ENCODE measurements around the gene CTIF. TPM values are rescaled to one million over a fixed set of nuclear protein-coding genes. Genes with fewer than 3 reads are reported as not detected.

The CTIF gene
- total RNA-seq, 4 donors from 2014 or later, result 29.0 to 61.5 (median 37.7) TPM

DNA sequence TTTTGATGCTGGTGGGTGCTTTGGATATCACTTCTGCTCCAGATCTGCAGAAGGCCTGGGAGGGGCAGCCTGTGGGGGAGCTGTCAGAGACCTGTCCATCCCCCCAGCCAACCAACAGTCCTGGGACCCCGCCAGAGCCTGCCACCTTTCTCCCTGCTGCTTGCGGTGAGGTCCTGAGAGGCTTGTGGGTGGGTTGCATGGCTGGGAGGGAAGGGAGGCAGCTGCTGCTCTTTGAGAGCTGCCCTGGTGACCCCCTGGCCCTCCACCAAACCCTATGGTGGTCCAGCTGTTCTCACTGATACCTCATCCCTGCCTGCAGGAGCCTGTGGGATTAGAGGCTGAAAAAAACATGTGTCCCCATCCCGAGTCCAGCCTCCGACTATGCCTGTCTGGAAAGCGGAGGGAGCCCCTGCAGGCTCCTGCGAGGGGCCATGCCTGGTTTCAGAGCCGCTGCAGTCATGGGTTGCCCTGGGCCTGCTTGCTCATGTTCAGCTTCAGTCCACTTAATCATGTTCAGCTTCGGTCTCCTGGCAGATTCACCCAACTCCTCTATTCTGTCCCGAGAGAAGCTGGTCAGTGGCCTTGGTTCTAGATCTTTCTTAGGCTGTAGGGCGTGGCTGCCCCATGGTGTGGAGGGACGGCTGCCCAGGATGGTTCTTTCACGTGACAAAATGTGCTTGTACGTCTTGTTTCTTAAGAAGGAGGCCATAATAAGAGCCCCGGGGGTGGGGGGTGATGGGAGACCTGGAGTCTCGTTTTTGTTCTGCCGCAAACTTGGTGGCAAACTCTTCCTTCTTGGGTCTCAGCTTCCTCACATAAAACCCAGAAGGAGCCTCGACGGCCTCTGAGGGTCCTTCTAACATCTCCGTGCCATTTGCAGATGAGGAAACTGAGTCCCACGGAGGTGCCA lies 98.5 kb downstream of the CTIF start:
- no peak overlapping the region for H3K27ac ChIP-seq
- 95% methylated on average over 16 of the region's 20 CpGs for WGBS
- TF ChIP-seq POLR2A (IDR thresholded peaks at IDR 0.05) (no peak), POLR2AphosphoS5 (IDR thresholded peaks at IDR 0.05) (no peak), EP300 (IDR thresholded peaks at IDR 0.05) (no peak)
- TF ChIP-seq, protein P1, sequence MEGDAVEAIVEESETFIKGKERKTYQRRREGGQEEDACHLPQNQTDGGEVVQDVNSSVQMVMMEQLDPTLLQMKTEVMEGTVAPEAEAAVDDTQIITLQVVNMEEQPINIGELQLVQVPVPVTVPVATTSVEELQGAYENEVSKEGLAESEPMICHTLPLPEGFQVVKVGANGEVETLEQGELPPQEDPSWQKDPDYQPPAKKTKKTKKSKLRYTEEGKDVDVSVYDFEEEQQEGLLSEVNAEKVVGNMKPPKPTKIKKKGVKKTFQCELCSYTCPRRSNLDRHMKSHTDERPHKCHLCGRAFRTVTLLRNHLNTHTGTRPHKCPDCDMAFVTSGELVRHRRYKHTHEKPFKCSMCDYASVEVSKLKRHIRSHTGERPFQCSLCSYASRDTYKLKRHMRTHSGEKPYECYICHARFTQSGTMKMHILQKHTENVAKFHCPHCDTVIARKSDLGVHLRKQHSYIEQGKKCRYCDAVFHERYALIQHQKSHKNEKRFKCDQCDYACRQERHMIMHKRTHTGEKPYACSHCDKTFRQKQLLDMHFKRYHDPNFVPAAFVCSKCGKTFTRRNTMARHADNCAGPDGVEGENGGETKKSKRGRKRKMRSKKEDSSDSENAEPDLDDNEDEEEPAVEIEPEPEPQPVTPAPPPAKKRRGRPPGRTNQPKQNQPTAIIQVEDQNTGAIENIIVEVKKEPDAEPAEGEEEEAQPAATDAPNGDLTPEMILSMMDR (IDR thresholded peaks at IDR 0.05), result no peak
- H3K4me1 ChIP-seq, result no peaks in the 10 kb centered on the region
- no peaks in the 10 kb centered on the region for H3K27me3 ChIP-seq
- H3K4me3 ChIP-seq, result no peak overlapping the region
- DNase-seq (ENCODE audit: low spot score in 2 of 2), result peak; percentile 48 to 71
- no peaks in the 10 kb centered on the region for H3K9me3 ChIP-seq
- peaks cover 7% of the 10 kb centered on the region for H3K36me3 ChIP-seq

DNA sequence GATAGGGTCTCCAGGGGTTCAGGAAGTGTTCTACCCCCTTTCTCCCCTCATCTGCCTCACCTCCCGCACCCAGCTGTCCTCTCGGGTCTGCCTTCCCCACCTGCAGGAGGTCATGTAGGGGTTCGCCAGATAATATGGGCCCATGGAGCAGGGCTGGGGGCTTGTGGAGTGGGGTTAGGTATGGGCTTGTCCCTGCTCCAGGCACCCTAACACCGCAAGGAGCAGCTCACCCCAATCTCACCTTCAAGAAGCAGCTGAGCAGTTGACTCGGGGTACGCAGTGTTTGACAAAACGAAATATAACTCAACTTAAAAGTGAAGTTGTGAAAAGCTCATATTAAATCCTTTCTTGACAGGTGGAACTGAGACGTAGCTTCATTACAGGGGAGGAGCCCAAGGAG lies 99.6 kb downstream of the CTIF start:
- WGBS, result 97% methylated on average over 8 of the region's 8 CpGs

DNA sequence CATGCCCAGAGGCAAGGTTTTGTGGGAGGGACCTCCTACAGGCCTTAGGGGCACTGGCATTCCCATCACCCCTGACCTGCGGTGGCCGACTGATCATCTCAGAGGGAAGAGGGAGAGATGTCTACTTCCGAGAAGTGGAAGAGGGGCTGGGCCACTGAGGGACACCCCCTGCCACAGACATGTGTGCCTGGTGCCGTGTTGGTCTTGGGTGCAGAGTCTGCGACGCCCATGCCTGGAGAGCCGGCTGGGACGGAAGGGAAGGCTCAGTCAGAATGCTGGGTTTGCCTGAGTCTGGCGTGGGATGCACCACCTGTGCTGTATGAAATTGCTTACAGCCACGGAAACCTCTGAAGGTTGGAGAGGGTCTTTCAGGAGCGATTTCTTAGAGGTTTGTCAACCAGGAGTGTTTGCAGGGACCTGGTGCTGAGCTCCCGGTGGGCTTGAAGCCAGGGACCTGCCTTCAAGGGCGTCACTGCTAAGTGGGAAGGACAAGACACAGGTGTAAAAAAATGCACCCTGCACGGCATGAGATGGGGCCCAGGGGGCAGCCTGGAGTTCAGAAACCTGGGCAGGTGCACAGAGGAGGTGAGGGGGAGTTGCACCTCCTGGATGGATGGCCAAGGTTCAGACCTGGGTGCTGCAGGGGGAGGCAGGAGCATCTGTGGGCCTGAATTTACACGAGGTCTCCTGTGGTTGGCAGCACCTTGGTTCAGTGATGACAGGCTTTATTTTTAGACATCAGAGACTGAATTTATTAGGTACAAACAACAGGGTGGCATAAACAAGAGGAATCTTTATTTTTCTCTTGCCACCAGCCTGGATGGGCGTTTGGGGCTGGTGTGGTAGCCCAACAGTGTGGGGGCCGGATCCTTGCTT lies 100.3 kb downstream of the CTIF start:
- no peak overlapping the region for H3K27ac ChIP-seq
- WGBS, result 83% methylated on average over 17 of the region's 17 CpGs
- H3K4me3 ChIP-seq, result no peak overlapping the region
- DNase-seq (ENCODE audit: low spot score in 2 of 2), result peak in 1 of 2 donors; percentile 51
- H3K27me3 ChIP-seq, result no peaks in the 10 kb centered on the region
- TF ChIP-seq POLR2AphosphoS5 (IDR thresholded peaks at IDR 0.05) (no peak), POLR2A (IDR thresholded peaks at IDR 0.05) (no peak), EP300 (IDR thresholded peaks at IDR 0.05) (no peak)
- TF ChIP-seq, protein P1 (IDR thresholded peaks at IDR 0.05), result no peak
- H3K36me3 ChIP-seq, result peaks cover 7% of the 10 kb centered on the region
- H3K9me3 ChIP-seq, result no peaks in the 10 kb centered on the region
- no peaks in the 10 kb centered on the region for H3K4me1 ChIP-seq

More for the DNA sequence above, 99.6 kb downstream of the CTIF start:
- no peak overlapping the region for H3K27ac ChIP-seq
- peaks cover 7% of the 10 kb centered on the region for H3K36me3 ChIP-seq
- no peak for TF ChIP-seq POLR2A (IDR thresholded peaks at IDR 0.05)
- TF ChIP-seq EP300 (IDR thresholded peaks at IDR 0.05), result no peak
- TF ChIP-seq, protein P1 (IDR thresholded peaks at IDR 0.05), result no peak
- no peak for TF ChIP-seq POLR2AphosphoS5 (IDR thresholded peaks at IDR 0.05)
- H3K27me3 ChIP-seq, result no peaks in the 10 kb centered on the region
- DNase-seq (ENCODE audit: low spot score in 2 of 2), result peak in 1 of 2 donors; percentile 17
- no peak overlapping the region for H3K4me3 ChIP-seq
- no peaks in the 10 kb centered on the region for H3K4me1 ChIP-seq
- no peaks in the 10 kb centered on the region for H3K9me3 ChIP-seq

DNA sequence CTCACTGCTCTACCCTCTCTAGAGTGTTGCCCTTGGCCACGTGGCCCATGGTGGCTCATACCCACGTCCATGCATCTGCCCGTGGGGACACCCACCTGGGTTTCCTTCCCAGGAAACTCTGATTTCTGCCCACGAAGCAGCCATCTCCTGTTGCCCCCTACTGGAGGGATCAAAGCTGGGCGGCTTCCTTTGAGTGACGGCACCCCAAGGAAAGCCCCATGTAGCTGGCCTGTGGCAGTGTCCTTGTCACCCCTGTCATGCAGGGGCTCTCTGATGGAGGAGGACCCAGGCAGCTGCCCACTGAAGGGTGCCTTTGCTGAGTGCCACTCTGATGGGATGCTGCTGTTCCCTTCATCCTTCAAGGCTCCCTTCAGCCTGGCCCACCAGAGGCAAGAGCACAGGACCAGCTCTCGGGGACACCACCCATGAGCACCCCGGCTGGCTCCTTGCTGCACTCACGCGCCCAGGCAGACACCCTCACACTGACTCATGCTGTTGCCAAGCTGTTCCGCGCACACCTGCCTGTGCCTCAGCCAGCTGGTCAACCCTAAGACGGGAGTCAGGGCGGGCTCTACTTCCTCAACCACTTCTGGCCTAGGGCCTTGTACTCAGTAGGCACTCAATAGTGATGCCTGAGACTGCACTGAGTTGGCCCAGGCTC lies 101.1 kb downstream of the CTIF start:
- H3K36me3 ChIP-seq, result peaks cover 7% of the 10 kb centered on the region
- H3K27ac ChIP-seq, result no peak overlapping the region
- no peaks in the 10 kb centered on the region for H3K4me1 ChIP-seq
- WGBS, result 100% methylated on average over 2 of the region's 14 CpGs
- TF ChIP-seq POLR2AphosphoS5 (IDR thresholded peaks at IDR 0.05) (no peak), POLR2A (IDR thresholded peaks at IDR 0.05) (no peak), EP300 (IDR thresholded peaks at IDR 0.05) (no peak)
- TF ChIP-seq, protein P1 (IDR thresholded peaks at IDR 0.05), result no peak
- peak; percentile 42 to 71 for DNase-seq (ENCODE audit: low spot score in 2 of 2)
- H3K27me3 ChIP-seq, result no peaks in the 10 kb centered on the region
- H3K9me3 ChIP-seq, result no peaks in the 10 kb centered on the region
- H3K4me3 ChIP-seq, result no peak overlapping the region
